HG03354 (cell line): ENCODE measurements around the gene RAB11FIP3.
"Not testable (repeated sequence)": the region's sequence is repeated elsewhere in the genome, so short reads cannot be mapped to it uniquely, and the experiment has no call there.

Source experiments
- ATAC-seq: cut with Tn5 transposase; IDR thresholded peaks from one replicate; pipeline ENCODE4 v1.9.1; 2021; ENCODE audit warnings: mild to moderate bottlenecking; ENCODE audit not compliant: unreplicated experiment, poor library complexity, severe bottlenecking

Gene RAB11FIP3

GRCh38 chr16:507527-507926 lies 82.1 kb downstream of the RAB11FIP3 start:
- ATAC-seq: not testable (repeated sequence)

- ATAC-seq: no peak
Measured at GRCh38 chr16:507996-508395, 82.5 kb downstream of the RAB11FIP3 start.

- no peak for ATAC-seq
Measured at GRCh38 chr16:508884-509736, 83.7 kb downstream of the RAB11FIP3 start.

- no peak for ATAC-seq
Measured at GRCh38 chr16:510066-510825, 84.8 kb downstream of the RAB11FIP3 start.

GRCh38 chr16:512802-513201 lies 87.4 kb downstream of the RAB11FIP3 start:
- no peak for ATAC-seq

- ATAC-seq: no peak
Measured at GRCh38 chr16:513950-514349, 88.5 kb downstream of the RAB11FIP3 start.

- ATAC-seq: no peak
Measured at GRCh38 chr16:515175-515938, 89.9 kb downstream of the RAB11FIP3 start.

- ATAC-seq: no peak
Measured at GRCh38 chr16:515939-516226, 90.4 kb downstream of the RAB11FIP3 start.

GRCh38 chr16:516301-516700 lies 90.9 kb downstream of the RAB11FIP3 start:
- ATAC-seq: no peak

GRCh38 chr16:518858-519257 lies 93.4 kb downstream of the RAB11FIP3 start:
- ATAC-seq: no peak

GRCh38 chr16:519425-519824 lies 94.0 kb downstream of the RAB11FIP3 start:
- ATAC-seq: no peak

- ATAC-seq: no peak
Measured at GRCh38 chr16:519841-520687, 94.6 kb downstream of the RAB11FIP3 start.

- no peak for ATAC-seq
Measured at GRCh38 chr16:520847-521246, 95.4 kb downstream of the RAB11FIP3 start.

- ATAC-seq: no peak
Measured at GRCh38 chr16:521381-522210, 96.1 kb downstream of the RAB11FIP3 start.

GRCh38 chr16:522320-523096 lies 97.1 kb downstream of the RAB11FIP3 start:
- no peak for ATAC-seq

- ATAC-seq: no peak
Measured at GRCh38 chr16:523097-523741, 97.8 kb downstream of the RAB11FIP3 start.

GRCh38 chr16:524274-525040 lies 99.0 kb downstream of the RAB11FIP3 start:
- no peak for ATAC-seq
